Activated CD4-positive, alpha-beta T cell treated with anti-CD3 and anti-CD28 coated beads, Interleukin-2, amount 50 U/mL, for 24 hours (primary cell): ENCODE measurements around the gene TM4SF1.

Experiments used
- DNase-seq, 2 donors: peaks; one replicate each; pipeline ENCODE4 v3.0.0-alpha.2; 2020; ENCODE audit warnings: low read depth in 1 of 2, low spot score in 1 of 2

The TM4SF1 gene

GRCh38 chr3:149377408-149378364 is at the start of gene TM4SF1:
TM4SF1 (minus strand) TSS chr3:149377649; CDS start chr3:149377547, 102 bp downstream.
- DNase-seq: no peak

- DNase-seq: no peak
These were observed 48.9 kb upstream of the TM4SF1 start for GRCh38 chr3:149426325-149426724.

- DNase-seq: no peak
These were observed 47.5 kb upstream of the TM4SF1 start for GRCh38 chr3:149424918-149425317.

- no peak for DNase-seq
These were observed 44.3 kb upstream of the TM4SF1 start for GRCh38 chr3:149421764-149422163.

- DNase-seq: no peak
These were observed 42.4 kb upstream of the TM4SF1 start for GRCh38 chr3:149419816-149420215.

GRCh38 chr3:149417727-149418126 is 40.3 kb upstream of the TM4SF1 start:
- no peak for DNase-seq

- no peak for DNase-seq
These were observed 39.7 kb upstream of the TM4SF1 start for GRCh38 chr3:149417174-149417573.

GRCh38 chr3:149415484-149415883 is 38.0 kb upstream of the TM4SF1 start:
- DNase-seq: no peak

- no peak for DNase-seq
These were observed 37.2 kb upstream of the TM4SF1 start for GRCh38 chr3:149414557-149415231.

- no peak for DNase-seq
These were observed 34.1 kb upstream of the TM4SF1 start for GRCh38 chr3:149411583-149411982.

- DNase-seq: no peak
These were observed 31.9 kb upstream of the TM4SF1 start for GRCh38 chr3:149409351-149409750.

- DNase-seq: no peak
These were observed 30.4 kb upstream of the TM4SF1 start for GRCh38 chr3:149407898-149408297.

GRCh38 chr3:149406244-149406752 is 28.8 kb upstream of the TM4SF1 start:
- DNase-seq: no peak

GRCh38 chr3:149403443-149403842 is 26.0 kb upstream of the TM4SF1 start:
- DNase-seq: no peak

GRCh38 chr3:149402481-149402880 is 25.0 kb upstream of the TM4SF1 start:
- no peak for DNase-seq

- no peak for DNase-seq
These were observed 24.5 kb upstream of the TM4SF1 start for GRCh38 chr3:149401926-149402310.

GRCh38 chr3:149401212-149401925 is 23.9 kb upstream of the TM4SF1 start:
- no peak for DNase-seq

GRCh38 chr3:149400645-149401044 is 23.2 kb upstream of the TM4SF1 start:
- no peak for DNase-seq

- no peak for DNase-seq
These were observed 20.8 kb upstream of the TM4SF1 start for GRCh38 chr3:149398296-149398695.

GRCh38 chr3:149397528-149397927 is 20.1 kb upstream of the TM4SF1 start:
- no peak for DNase-seq

GRCh38 chr3:149396476-149396875 is 19.0 kb upstream of the TM4SF1 start:
- DNase-seq: no peak
